HPDE6-E6E7 (cell line): Measurements from ENCODE around the gene ABHD17B.
"Not testable (repeated sequence)": the region's sequence is repeated elsewhere in the genome, so short reads cannot be mapped to it uniquely, and the experiment has no call there.

Source experiments
- DNase-seq: peaks from one replicate; pipeline ENCODE4 v3.0.0; 2011; ENCODE audit warnings: missing footprints; ENCODE audit errors: extremely low spot score

Gene ABHD17B

GRCh38 chr9:71915495-71915894 lies 4.5 kb upstream of the ABHD17B start:
- DNase-seq = no peak

DNA sequence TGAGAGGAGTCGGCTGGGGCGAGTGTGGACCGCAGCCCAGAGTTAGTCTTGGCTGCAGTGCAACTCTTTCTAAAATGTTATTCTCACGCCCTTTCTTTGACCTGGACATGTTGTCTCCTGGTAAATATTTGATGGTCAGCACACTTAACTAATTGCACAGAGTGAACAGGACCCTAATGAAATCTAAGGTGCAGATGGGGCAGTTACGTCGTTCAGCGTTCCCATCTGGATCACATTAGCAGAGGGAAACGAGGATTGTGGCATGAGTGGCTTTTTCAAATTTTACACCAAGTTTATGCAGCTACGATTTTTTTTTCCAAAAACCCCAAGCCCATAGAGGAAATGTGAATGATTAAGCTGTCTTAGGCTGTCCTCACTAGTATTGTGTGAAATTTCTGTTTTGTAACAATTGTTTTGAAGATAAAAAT lies 929 bp upstream of the ABHD17B start:
- DNase-seq = no peak

DNA sequence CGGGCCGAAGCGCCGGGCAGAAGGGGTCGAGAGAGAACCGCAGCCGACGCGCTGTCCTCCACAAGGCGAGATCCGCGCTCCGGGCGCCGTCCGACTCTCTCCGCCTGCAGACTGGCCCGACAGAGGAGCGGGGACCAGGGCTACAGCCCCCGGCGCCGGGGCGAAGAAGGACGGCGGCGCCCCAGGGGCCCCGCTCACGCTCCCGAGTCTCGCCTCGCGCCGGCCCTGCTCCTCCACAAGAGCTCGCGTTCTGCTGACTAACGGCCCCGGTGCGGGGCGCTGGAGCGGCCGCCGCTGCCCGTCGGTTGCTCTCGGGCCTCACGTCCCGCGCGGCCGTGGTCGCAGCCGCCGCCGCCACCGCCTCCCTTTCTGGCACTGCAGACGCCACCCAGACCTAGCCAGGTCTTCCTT lies 338 bp downstream of the ABHD17B start:
- DNase-seq = no peak

GRCh38 chr9:71909887-71910649 lies 925 bp downstream of the ABHD17B start:
- no peak for DNase-seq

DNA sequence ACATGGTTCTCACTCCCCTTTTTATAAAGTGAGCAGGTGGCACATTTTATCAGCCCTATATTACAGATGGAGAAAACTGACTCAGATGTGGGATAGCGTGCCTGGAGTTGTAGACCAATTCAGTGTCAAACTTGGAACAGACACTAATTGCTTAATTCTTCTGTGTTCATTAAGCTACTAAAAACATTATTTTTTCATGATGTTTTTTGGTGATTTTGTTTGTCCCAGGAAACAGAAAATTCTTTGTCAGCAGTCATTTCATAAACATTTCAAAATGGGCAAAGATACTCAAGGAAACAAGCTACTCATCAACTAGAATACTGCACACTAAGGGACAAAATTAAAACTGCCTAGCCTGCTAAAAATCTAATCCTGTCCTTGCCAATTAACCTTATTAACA lies 2.2 kb downstream of the ABHD17B start:
- DNase-seq = no peak

DNA sequence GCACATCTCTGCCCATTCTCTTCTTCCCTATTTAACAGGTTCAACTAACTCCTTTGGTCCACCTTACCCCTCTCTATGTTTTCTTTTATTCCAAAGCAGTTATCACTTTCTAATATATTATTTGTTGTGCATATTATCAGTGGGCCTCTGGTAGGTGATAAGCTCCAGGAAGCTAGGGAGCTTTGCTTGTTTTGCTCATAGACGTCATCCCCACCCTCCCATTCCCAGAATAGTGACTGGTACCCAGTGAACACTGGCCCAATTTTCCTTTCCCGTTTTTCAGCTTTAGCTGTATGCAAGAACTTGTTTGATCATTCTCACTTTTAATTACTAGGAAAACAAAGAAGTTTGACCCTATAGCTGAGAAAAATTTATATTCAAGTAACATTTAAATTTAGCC lies 6.9 kb downstream of the ABHD17B start:
- DNase-seq = no peak

DNA sequence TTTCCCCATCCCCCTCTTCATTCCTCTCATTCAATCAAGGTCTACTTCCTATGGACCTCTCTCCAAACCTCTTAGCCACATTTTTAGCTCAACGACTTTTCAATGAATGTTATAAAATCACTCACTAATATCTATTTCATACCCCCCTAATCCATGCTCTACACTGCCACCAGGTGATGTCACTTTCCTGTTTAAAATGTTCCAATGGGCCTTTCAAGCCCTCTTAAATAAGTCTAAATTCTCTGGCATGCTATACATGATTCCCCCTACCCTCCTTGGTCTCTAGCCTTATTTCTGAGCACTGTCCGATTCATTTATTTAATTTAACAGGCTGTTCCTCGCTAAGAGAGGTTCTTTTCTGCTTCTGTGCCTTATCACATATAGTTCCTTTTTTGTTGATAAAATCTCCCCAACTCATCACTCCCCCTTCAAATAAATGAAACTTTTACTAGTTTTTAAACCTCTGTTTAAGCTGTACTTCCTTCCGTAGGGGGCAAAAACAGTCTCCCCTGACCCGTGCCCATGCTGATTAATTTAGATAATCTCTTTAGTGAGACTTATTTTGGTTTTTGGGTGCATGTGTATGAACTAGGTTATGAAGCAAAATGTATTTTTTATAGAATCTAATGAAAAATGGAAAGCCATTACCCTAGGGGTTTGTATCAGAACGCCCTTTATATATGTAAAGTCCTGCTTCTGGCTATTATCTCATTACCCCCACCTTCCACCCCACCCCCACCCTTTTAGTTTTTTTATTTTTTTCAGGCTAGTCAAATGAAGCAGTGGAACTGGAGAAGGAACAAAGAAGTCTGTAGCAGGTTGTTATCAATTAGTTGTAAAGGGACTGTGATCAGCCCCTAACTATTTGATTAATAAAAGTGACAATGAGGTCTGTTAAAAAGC lies 9.0 kb downstream of the ABHD17B start:
- DNase-seq = no peak

DNA sequence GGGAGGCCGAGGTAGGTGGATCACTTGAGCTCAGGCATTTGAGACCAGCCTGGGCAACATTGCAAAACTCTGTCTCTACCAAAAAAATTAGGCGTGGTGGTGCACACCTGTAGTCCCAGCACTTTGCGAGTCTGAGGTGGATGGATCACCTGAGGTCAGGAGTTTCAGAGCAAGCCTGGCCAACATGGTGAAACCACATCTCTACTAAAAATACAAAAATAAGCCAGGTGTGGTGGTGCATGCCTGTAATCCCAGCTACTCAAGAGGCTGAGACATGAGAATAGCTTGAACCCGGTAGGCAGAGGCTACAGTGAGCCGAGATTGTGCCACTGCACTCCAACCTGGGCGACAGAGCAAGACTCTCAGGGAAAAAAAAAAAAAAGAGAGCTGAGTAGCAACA lies 12.2 kb downstream of the ABHD17B start:
- DNase-seq = not testable (repeated sequence)

- DNase-seq = no peak
These were observed 13.4 kb downstream of the ABHD17B start for GRCh38 chr9:71897577-71897976.

DNA sequence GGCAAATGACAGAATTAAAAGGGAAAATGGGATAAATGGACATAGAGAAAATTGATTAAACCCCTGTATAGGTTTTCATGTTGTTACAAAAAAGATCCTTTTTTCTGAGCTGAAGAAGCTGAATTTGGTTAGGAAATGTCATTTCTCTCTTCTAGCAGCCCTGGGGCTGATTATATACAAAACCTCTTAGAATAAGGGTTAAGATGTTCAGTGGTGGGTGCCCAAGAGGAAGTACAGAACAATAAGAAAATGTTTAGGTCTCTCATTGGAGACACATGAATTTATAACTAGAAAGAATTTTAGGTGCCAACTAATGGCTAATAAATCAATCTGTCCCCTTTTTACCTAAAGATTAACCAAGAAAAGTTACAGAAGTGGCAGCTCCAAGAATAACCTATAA lies 14.2 kb downstream of the ABHD17B start:
- no peak for DNase-seq

- no peak for DNase-seq
These were observed 15.0 kb downstream of the ABHD17B start for GRCh38 chr9:71895955-71896354.

DNA sequence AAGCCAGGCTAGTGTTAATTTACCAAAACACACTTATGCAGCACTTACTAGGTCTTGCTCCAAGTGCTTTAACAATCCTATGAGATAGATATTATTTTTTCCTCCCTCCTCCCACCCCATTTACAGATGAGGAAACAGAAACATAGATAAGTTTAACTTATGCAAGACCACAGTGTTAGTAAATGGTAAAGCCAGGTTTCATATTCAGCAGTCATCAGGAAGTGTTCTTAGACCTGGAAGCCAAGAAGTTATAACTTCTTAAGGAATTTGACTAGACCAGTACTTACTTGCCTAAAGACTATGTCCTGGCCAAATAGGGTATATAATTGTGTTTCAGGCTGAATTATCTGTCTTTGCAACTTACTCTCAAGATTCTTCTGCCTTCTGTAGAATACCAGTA lies 15.9 kb downstream of the ABHD17B start:
- DNase-seq = peak; percentile 22

DNA sequence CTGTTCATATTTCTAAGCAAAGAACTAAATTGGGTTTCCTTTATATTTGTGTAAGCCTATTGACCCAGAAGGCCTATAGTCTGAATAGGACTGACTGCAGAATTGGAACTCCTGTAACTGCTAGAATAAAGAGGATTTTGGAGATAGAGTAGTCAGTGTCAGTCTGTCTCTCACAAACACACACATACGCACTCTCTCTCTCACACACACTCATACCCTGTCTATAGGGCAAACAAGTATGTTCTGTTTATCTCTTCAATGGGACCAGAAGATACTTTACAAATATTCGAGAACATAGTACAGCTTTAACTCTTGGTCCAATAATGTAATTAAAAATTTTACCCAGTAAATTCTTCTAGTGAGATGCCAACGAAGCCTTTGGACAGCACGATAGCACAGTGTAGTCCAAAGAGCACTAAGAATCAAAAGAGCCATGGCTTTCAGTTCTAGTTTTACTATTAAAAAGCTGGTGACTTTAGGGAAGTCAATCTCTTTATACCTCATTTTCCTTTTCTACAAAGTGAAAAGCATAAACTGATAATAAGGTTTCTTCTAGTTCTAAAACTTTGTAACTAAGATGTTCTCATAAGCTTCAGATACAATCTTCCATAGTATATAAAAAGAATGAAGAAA lies 19.3 kb downstream of the ABHD17B start:
- no peak for DNase-seq

DNA sequence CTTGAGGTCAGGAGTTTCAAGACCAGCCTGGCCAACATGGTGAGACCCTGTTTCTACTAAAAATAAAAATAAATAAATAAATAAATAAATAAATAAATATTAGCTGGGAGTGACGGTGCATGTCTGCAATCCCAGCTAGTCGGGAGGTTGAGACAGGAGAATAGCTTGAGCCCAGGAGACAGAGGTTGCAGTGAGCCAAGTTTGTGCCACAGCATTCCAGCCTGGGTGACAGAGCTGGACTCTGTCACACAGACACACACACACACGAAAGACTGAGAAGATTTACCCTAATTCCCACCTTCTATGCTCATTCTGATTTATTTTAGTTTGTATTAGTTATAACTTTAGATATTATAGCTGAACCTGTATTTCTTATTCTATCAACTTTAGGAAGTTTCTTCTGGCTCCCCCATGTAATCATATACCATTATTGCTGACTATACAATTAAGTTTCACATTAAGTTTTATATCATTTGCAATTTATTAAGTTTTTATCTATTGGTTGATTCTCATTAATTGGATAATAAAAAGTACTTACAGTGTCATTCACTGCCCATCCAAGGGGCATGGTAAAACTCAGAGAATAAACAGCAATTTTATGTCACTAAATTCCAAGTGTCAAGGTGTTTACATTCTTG lies 20.8 kb downstream of the ABHD17B start:
- no peak for DNase-seq

GRCh38 chr9:71887362-71887761 lies 23.6 kb downstream of the ABHD17B start:
- no peak for DNase-seq

DNA sequence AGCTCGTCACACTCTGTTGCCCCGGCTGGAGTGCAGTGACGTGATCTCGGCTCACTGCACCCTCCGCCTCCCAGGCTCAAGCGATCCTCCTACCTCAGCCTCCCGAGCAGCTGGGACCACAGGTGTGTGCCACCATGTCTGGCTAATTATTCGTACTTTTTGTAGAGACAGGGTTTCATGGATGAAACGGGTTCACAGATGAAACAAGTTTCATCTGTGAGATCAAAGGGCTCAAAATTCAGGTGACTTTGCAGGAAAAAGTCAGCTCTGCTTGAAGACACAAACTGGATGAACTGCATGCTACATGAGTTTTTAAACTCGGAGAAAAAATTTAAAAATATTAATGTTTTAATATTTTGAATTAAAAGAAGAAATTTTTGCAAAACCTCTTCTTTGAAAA lies 24.5 kb downstream of the ABHD17B start:
- DNase-seq = no peak

- no peak for DNase-seq
These were observed 25.0 kb downstream of the ABHD17B start for GRCh38 chr9:71886015-71886414.

GRCh38 chr9:71885467-71885866 lies 25.5 kb downstream of the ABHD17B start:
- no peak for DNase-seq

DNA sequence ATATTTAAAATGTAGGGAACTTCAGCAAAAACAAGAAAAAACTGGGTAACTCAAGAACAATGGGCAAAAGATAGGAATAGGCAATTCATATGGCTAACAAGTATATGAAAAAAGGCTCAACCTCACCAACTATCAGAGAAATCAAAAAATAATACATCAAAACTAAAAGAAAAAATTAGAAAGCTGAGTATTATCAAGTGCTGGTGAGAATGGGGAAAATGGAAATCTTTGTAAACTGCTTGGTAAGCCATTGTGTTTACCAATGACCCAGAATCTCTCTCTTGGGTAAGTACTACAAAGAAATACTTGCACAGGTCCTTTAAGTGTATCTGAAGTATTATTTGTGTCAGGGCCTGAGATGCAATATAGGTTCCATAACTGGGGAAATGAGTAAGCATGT lies 27.0 kb downstream of the ABHD17B start:
- DNase-seq = no peak

DNA sequence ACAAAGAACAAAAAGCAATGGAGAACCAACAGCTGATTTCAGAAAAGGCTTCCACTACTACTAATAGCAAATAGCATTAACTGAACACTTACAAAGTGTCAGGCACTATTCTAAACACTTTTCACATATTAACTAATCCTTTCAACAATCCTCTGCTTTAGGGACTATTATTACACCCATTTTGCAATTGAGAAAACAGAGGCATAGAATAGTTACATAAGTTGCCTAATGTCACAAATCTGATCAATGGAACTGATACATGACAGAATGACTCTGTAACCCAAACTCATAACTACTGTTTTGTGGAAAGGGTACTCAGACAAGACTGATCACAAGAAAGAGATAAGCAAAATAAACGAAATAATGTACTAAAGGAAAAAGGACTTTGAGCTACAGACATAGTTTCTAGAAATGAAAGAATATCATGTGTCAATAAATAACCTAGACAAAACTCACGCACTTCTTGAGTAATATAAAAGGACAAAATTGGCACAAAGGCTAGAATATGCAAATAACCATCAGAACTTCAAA lies 31.3 kb downstream of the ABHD17B start:
- no peak for DNase-seq

DNA sequence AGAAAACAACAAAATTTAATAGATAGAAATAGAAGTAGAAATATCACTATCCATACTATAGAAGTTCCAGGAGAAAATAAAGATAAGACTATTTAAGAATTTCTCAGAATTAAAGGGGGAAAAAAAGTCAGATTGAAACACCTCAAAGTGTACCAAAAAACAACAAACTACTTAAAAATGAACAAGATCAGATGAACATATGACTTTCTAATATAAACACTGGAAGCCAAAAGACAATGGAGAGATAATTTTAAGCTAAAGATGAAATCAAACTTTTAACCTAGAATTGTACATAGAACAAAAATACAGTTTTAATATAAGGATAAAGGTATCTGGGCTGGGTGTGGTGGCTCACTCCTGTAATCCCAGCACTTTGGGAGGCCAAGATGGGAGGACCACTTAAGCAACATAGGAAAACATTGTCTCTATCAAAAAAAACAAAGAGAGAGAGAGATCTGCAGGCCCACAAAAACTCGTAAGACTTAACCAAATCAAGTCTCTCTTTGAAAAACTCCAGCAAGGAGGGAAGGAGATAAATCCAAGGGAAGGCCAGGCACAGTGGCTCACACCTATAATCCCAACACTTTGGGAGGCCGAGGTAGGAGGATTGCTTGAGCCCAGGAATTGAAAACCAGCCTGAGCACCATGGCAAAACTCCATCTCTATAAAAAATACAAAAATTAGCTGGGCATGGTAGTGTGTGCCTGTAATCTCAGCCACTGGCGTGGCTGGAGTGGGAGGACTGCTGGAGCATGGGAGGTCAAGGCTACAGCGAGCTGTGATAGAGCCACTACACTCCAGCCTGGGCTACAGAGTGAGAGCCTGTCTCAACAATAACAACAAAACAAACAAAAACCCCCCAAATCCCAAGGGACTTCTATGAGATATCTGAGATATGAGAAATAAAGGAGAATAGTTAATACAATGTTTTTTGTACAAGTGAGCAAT lies 32.4 kb downstream of the ABHD17B start:
- no peak for DNase-seq
